Kidney epithelial cell (primary cell): ENCODE measurements around the gene LMNA. TPM values are rescaled to one million over a fixed set of nuclear protein-coding genes. Genes with fewer than 3 reads are reported as not detected.
"Not testable (repeated sequence)": the region's sequence is repeated elsewhere in the genome, so short reads cannot be mapped to it uniquely, and the experiment has no call there.

Source experiments
- DNase-seq: peaks from one replicate; pipeline ENCODE4 v3.0.0-alpha.2; 2010; ENCODE audit warnings: low read depth
- H3K27me3 ChIP-seq: 2 replicates; pipeline ENCODE4 v1.6.0; 2011; ENCODE audit warnings: low read length; ENCODE audit not compliant: control insufficient read depth, insufficient read depth
- H3K36me3 ChIP-seq: 2 replicates; pipeline ENCODE4 v1.5.1; 2011; ENCODE audit warnings: low read length; ENCODE audit not compliant: control insufficient read depth, insufficient read depth
- H3K4me3 ChIP-seq: 2 replicates; pipeline ENCODE4 v1.5.1; 2011; ENCODE audit warnings: low read depth, mild to moderate bottlenecking, control low read depth, low read length
- CTCF ChIP-seq: IDR thresholded peaks from 2 replicates; pipeline ENCODE4 v1.5.1; 2011; ENCODE audit warnings: mild to moderate bottlenecking, moderate library complexity, low read length, control low read depth, inconsistent platforms; ENCODE audit not compliant: insufficient read depth, poor library complexity, severe bottlenecking
- total RNA-seq: library from RNA; depleted of rRNA; stranded (reverse); fragments of >200 nt; gene quantifications from 2 replicates; pipeline ENCODE4 v1.2.3, GENCODE V29; 2015

The LMNA gene
- total RNA-seq, 1 donor from 2014 or later = 280 TPM

GRCh38 chr1:156070548-156070947 lies 44.0 kb upstream of the LMNA start:
- H3K4me3 ChIP-seq = no peak overlapping the region
- no peaks in the 10 kb centered on the region for H3K36me3 ChIP-seq
- no peaks in the 10 kb centered on the region for H3K27me3 ChIP-seq
- no peak for DNase-seq
- TF ChIP-seq CTCF = no peak

DNA sequence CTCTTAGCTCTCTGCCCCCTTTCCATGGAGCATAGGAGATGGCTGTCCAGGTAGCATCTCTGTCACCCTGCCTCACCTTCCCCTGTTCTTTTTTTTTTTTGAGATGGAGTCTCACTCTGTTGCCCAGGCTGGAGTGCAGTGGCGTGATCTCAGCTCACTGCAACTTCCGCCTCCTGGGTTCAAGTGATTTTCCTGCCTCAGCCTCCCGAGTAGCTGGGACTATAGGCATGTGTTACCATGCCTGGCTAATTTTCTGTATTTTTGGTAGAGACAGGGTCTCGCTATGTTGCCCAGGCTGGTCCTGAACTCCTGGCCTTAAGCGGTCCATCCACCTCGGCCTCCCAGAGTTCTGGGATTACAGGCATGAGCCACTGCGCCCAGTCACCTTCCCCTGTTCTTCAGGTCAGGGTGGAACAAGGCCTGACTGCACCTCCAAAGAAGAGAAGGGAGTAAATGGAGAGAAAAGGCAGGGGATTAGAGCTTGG lies 43.1 kb upstream of the LMNA start:
- not testable (repeated sequence) for H3K36me3 ChIP-seq, DNase-seq, H3K4me3 ChIP-seq, H3K27me3 ChIP-seq

GRCh38 chr1:156072251-156072650 lies 42.3 kb upstream of the LMNA start:
- Histone ChIP-seq H3K4me3 (no peak overlapping the region), H3K36me3 (peaks cover 5% of the 10 kb centered on the region), H3K27me3 (no peaks in the 10 kb centered on the region)
- DNase-seq = no peak
- no peak for TF ChIP-seq CTCF

GRCh38 chr1:156073110-156073687 lies 41.3 kb upstream of the LMNA start:
- no peak for TF ChIP-seq CTCF
- peaks cover 5% of the 10 kb centered on the region for H3K36me3 ChIP-seq
- H3K27me3 ChIP-seq = no peaks in the 10 kb centered on the region
- no peak overlapping the region for H3K4me3 ChIP-seq
- no peak for DNase-seq

DNA sequence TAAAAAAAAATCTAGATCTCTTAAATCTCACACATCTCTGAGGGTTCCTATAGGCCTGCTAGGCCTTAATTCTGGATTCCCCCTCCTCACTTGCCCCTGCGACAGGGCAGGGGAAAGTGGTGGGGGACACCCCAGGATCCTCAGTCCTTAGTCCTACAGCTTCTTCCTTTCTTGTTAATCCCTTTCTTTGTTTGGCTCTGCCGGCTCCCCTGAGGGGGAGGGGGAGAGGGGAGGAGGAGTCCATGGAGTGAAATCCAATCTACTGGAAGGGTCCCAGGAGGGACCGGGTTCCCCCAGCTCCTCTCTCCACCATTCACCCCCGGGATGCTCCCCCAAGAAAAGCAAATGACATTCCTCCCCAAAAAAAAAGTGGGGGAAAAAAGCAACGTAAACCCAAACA lies 40.8 kb upstream of the LMNA start:
- Histone ChIP-seq H3K4me3 (no peak overlapping the region), H3K27me3 (no peaks in the 10 kb centered on the region), H3K36me3 (peaks cover 5% of the 10 kb centered on the region)
- no peak for DNase-seq
- TF ChIP-seq CTCF = no peak

GRCh38 chr1:156074661-156075060 lies 39.9 kb upstream of the LMNA start:
- Histone ChIP-seq H3K27me3 (no peaks in the 10 kb centered on the region), H3K4me3 (no peak overlapping the region), H3K36me3 (peaks cover 5% of the 10 kb centered on the region)
- TF ChIP-seq CTCF = no peak
- DNase-seq = no peak
